Measurements from ENCODE around the gene IGLL1.
"Not testable (repeated sequence)": the region's sequence is repeated elsewhere in the genome, so short reads cannot be mapped to it uniquely, and the experiment has no call there.

Gene IGLL1

DNA sequence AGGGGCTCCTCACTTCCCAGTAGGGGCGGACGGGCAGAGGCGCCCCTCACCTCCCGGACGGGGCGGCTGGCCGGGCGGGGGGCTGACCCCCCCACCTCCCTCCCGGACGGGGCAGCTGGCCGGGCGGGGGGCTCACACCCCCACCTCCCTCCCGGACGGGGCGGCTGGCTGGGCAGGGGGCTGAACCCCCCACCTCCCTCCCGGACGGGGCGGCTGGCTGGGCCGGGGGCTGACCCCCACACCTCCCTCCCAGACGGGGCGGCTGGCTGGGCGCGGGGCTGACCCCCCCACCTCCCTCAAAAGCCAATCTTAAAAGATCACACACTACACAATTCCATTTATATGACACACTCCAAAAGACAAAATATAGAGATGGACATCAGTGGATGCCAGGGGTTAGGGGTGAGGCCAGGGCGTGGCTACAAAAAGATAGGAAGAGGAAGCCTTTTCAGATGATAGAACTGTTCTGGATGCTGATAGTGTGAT, 19.0 kb downstream of the IGLL1 start:
- not testable (repeated sequence) for DNase-seq

DNA sequence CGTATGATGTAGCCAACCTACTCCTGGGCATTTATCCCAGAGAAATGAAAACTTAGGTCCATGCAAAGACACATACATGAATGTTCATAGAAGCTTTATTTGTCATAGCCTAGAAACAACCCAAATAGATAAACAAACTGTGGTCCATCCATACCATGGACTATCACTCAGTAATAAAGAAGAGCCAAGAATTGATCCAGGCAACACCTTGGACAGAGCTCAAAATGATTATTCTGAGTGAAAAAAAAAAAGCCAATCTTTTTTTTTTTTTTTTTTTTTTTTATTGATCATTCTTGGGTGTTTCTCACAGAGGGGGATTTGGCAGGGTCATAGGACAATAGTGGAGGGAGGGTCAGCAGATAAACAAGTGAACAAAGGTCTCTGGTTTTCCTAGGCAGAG, 19.9 kb downstream of the IGLL1 start:
- DNase-seq = not testable (repeated sequence)

GRCh38 chr22:23557467-23557866, 22.6 kb downstream of the IGLL1 start:
- no peak for DNase-seq

DNA sequence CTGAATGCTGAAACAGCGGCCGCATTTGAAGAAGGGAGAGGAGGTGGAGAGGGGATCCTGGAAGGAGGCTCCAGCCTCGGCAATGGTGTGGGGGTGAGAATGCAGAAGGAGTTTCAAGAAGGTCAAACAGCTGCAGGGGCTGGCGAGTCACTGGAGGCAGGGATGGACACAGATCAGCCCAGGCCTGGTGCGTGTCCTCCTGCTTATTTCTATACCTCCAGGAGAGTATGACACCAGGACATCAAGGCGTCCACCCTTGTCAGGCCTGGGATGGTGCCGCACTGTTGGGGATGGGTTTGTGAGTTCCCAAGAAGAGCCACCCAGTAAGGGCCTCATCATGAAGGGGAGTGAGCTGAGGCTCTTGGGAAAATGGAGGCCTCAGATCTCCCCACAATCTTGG, 23.1 kb downstream of the IGLL1 start:
- DNase-seq = no peak

DNA sequence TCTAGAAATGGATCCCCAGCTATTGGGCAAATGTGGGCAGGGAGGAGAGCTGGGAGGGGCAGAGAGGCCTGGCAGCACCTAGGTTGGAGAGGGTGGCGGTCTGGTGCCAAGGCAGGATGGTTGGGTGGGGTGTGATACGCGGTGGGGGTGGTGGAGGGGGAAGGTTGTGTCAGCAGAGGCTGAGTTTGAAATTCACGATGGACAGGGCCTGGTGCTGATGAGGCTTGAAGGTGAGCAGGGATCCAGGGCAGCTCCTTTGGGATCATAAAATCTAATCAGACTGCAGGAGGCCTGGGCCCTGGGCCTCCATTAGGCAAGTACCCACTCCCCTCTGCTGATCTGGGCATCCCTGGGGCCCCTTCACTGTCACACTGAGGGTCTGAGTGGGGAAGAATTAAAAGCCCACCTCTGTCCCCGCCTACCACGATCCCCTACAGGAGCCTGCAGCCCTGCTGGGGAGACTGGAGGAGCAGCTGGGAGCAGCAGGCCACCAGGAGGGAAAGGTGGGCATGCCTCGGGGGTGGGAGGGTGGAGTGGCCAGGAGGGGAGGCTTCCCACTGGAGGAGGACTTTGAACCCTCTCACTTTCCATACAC, 24.0 kb downstream of the IGLL1 start:
- DNase-seq = no peak

- DNase-seq = no peak
These were observed 25.0 kb downstream of the IGLL1 start for GRCh38 chr22:23555118-23555517.

GRCh38 chr22:23553924-23554870, 25.9 kb downstream of the IGLL1 start:
- DNase-seq = no peak

- DNase-seq = no peak
These were observed 26.7 kb downstream of the IGLL1 start for GRCh38 chr22:23553438-23553837.

DNA sequence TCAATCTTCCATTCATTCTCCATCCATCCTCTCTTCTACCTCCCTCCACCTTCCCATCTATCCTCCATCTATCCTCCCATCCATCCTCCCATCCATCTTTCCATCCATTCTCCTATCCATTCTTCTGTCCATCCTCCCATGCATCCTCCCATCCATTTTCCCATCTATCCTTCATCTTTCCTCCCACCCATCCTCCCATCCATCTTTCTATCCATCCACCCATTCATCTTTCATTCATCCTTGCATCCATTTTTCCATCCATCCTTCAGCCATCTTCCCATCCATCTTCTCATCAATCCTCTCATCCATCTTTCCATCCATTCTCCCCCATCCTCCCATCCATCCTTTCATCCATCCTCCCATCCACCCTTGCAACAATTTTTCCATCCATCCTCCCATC, 27.5 kb downstream of the IGLL1 start:
- DNase-seq = no peak

DNA sequence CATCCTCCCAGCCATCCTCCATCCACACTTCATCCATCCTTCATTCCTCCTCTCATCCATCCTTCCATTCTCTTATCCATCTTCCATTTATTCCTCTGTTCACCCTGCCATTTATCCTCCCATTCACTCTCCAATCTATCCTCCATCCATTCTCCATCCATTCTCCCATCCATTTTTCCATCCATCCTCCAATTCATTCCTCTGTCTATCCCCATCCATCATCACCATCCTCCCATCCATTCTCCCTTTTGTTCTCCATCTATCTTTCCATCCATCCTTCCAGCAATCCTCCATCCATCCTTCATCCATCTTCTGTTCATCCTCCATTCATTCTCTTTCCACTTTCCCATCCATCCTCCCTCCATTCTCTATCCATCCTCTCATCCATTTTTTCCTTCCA, 28.7 kb downstream of the IGLL1 start:
- DNase-seq = no peak

DNA sequence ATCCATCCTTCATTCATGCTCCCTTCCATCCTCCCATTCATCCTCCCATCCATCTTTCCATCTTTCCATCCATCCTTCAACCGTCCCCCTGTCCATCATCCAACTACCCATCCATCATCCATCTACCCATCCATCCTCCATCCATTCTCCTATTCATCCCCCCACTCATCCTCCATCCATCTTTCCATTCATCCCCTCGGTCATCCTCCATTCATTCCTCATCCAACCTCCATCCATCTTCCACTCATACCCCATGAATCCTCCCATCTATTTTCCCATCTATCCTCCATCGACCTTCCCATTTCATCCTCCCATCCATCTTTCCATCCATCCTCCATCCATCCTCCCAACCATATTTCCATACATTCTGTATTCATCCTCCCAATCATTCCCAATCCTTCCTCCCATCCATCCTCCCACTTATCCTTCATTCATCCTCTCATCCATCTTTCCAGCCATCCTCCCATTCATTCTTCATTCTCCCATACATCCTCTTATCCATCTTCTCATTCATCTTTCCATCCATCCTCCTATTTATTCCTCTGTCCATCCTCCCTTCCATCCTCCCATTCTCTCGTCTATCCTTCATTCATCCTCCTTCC, 29.9 kb downstream of the IGLL1 start:
- DNase-seq = no peak

DNA sequence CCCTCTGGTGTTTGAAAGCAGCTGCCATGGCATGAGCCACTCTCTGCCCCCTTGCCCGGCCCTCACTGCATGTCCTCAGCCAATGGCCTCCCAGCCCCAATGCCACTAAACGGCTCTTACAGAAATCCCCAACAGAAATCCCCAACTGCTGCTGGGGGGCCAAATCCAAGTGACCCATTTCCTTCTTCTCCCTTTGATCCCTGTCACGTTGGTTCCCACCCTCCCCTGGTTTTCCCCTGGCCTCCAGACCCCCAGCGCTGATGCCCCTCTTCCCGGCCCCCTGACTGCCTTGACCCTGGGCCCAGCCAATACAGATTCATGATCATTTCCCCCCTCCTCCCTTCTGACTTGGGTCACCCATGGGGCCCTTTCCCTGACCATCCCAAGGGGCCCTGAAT, 30.9 kb downstream of the IGLL1 start:
- DNase-seq = no peak

DNA sequence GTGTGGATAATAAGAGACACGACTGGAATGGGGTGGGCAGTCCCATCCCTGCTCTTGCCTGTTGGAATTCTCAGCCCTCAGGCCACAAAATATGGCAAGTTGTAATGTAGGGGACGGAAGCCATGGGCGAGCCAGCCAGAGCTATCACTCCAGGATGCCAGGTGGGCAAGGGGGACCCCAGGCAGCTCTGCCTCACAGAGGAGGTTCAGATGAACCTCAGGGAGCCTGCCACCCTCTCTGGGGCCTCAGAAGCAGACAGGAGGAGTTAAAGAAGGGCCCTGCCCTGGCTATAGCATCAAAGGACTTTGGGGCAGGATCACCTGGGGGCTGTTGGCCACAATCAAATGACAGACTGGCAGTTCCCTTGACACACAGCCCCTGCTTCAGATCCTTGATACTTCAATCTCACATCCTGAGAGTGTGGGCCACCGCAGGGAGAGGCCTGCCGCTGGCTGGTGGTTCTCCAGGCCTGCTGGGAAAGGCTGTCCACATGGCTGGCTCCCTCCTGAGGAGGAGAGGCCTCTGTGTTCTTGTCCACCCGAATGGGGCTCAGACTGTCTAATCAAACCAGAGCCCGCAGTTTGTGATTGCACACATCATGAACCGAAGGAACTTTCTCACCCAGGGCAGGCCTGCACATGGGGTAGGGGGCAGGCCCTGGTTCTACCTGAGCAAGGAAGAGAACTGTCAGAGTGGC, 31.4 kb downstream of the IGLL1 start:
- no peak for DNase-seq

- no peak for DNase-seq
These were observed 32.1 kb downstream of the IGLL1 start for GRCh38 chr22:23547818-23548500.

DNA sequence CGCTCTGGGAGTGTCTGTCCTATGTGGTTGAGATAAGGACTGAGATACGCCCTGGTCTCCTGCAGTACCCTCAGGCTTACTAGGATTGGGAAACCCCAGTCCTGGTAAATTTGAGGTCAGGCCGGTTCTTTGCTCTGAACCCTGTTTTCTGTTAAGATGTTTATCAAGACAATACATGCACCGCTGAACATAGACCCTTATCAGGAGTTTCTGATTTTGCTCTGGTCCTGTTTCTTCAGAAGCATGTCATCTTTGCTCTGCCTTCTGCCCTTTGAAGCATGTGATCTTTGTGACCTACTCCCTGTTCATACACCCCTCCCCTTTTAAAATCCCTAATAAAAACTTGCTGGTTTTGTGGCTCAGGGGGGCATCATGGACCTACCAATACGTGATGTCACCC, 32.7 kb downstream of the IGLL1 start:
- DNase-seq = not testable (repeated sequence)

DNA sequence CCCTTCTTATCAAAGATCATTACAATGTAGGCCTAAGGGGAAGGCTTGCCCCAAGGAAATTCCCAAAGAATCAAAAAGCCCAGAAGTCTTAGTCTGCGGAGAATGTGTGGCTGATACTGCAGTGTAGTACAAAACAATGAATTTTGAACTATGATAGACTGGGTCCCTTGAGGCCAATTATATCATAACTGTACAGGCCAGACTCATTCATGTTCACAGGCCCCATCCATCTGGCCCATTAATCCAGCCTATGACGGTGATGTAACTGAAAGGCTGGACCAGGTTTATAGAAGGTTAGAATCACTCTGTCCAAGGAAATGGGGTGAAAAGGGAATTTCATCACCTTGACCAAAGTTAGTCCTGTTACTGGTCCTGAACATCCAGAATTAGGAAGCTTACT, 35.2 kb downstream of the IGLL1 start:
- DNase-seq = no peak

DNA sequence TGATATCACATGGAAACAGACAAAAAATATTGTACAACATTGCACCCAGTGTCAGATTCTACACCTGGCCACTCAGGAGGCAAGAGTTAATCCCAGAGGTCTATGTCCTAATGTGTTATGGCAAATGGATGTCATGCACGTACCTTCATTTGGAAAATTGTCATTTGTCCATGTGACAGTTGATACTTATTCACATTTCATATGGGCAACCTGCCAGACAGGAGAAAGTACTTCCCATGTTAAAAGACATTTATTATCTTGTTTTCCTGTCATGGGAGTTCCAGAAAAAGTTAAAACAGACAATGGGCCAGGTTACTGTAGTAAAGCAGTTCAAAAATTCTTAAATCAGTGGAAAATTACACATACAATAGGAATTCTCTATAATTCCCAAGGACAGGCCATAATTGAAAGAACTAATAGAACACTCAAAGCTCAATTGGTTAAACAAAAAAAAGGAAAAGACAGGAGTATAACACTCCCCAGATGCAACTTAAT, 36.5 kb downstream of the IGLL1 start:
- not testable (repeated sequence) for DNase-seq

- DNase-seq = no peak
These were observed 37.2 kb downstream of the IGLL1 start for GRCh38 chr22:23542933-23543332.

- not testable (repeated sequence) for DNase-seq
These were observed 37.7 kb downstream of the IGLL1 start for GRCh38 chr22:23542391-23542790.

- not testable (repeated sequence) for DNase-seq
These were observed 38.2 kb downstream of the IGLL1 start for GRCh38 chr22:23541849-23542281.

DNA sequence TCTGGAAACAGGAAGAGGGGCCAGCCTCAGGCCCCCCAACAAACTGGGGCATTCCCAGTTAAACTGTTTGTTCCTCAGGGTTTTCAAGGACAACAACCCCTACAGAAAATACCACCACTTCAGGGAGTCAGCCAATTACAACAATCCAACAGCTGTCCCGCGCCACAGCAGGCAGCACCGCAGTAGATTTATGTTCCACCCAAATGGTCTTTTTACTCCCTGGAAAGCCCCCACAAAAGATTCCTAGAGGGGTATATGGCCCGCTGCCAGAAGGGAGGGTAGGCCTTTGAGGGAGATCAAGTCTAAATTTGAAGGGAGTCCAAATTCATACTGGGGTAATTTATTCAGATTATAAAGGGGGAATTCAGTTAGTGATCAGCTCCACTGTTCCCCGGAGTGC, 39.3 kb downstream of the IGLL1 start:
- not testable (repeated sequence) for DNase-seq

DNA sequence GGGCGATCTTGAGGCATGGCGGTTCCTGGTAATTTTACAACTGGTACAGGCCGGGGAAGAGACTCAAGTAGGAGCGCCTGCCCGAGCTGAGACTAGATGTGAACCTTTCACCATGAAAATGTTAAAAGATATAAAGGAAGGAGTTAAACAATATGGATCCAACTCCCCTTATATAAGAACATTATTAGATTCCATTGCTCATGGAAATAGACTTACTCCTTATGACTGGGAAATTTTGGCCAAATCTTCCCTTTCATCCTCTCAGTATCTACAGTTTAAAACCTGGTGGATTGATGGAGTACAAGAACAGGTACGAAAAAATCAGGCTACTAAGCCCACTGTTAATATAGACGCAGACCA, 40.3 kb downstream of the IGLL1 start:
- not testable (repeated sequence) for DNase-seq
